Endodermal cell (in vitro differentiated cells): ENCODE measurements around the gene DAP. TPM values are rescaled to one million over a fixed set of nuclear protein-coding genes. Genes with fewer than 3 reads are reported as not detected.

Experiments
- DNase-seq: peaks from one replicate; pipeline ENCODE4 v3.0.0-alpha.2; 2017
- H3K27ac ChIP-seq: 2 replicates; pipeline ENCODE4 v1.5.1; 2013; ENCODE audit warnings: mild to moderate bottlenecking, low read depth, low read length, moderate library complexity
- H3K27me3 ChIP-seq: 2 replicates; pipeline ENCODE4 v1.6.1; 2013; ENCODE audit warnings: mild to moderate bottlenecking, low read length, moderate library complexity; ENCODE audit not compliant: insufficient read depth, control insufficient read depth, poor library complexity, severe bottlenecking
- H3K36me3 ChIP-seq: 2 replicates; pipeline ENCODE4 v1.7.0; 2013; ENCODE audit warnings: mild to moderate bottlenecking, low read length, moderate library complexity; ENCODE audit not compliant: control insufficient read depth, insufficient read depth
- H3K4me1 ChIP-seq: one replicate; pipeline ENCODE4 v1.7.0; 2013; ENCODE audit warnings: low read length; ENCODE audit not compliant: control insufficient read depth, insufficient read depth
- H3K4me3 ChIP-seq: 2 replicates; pipeline ENCODE4 v1.5.1; 2013; ENCODE audit warnings: mild to moderate bottlenecking, low read length, moderate library complexity
- H3K9ac ChIP-seq: 2 replicates; pipeline ENCODE4 v1.6.1; 2013; ENCODE audit warnings: mild to moderate bottlenecking, low read length, moderate library complexity; ENCODE audit not compliant: poor library complexity, severe bottlenecking; ENCODE audit errors: extremely low read depth
- H3K9me3 ChIP-seq: 2 replicates; pipeline ENCODE4 v1.6.1; 2013; ENCODE audit warnings: mild to moderate bottlenecking, low read length, moderate library complexity; ENCODE audit not compliant: control insufficient read depth
- H3K27ac Mint-ChIP-seq: 2 replicates; pipeline ENCODE4 v1.8.0; 2020; ENCODE audit warnings: mixed read lengths
- H3K27me3 Mint-ChIP-seq: 2 replicates; pipeline ENCODE4 v1.8.0; 2021; ENCODE audit warnings: mild to moderate bottlenecking, mixed read lengths; ENCODE audit not compliant: insufficient read depth
- H3K36me3 Mint-ChIP-seq: 2 replicates; pipeline ENCODE4 v1.8.0; 2020; ENCODE audit warnings: low read depth, mixed read lengths
- H3K4me1 Mint-ChIP-seq: 2 replicates; pipeline ENCODE4 v1.8.0; 2020; ENCODE audit warnings: mixed read lengths
- H3K4me3 Mint-ChIP-seq: 2 replicates; pipeline ENCODE4 v1.8.0; 2020; ENCODE audit warnings: mild to moderate bottlenecking, moderate library complexity, mixed read lengths
- H3K9me3 Mint-ChIP-seq: 2 replicates; pipeline ENCODE4 v1.8.0; 2020; ENCODE audit warnings: mild to moderate bottlenecking, mixed read lengths
- WGBS, 2 experiments: methylation state at CpG; one replicate each; pipeline versions ENCODE4 v1.1.5 to v1.1.7; 2013; ENCODE audit warnings: missing lambda C conversion rate in 2 of 2, mixed read lengths in 1 of 2; ENCODE audit not compliant: insufficient coverage in 1 of 2, insufficient read length in 1 of 2; 5-methylcytosine and 5-hydroxymethylcytosine counted together
- total RNA-seq, 2 donors: library from RNA; stranded (reverse); fragmentation: NEBNext Ultra II Directional in 1 of 2; extraction: Animal tissue kit (Norgen Biotek cat#: 25700) in 1 of 2; gene quantifications; 2 replicates in 1 of 2; 3 replicates in 1 of 2; pipeline ENCODE4 v1.2.1, GENCODE V29; 2021
- TF ChIP-seq, protein P1 (sequence below): fragments of 200-600 bp; sonication (generic); conservative IDR thresholded peaks from 2 replicates; pipeline ENCODE4 v1.5.0; 2021; ENCODE audit warnings: antibody characterized with exemption, mild to moderate bottlenecking

The DAP gene
- total RNA-seq, 2 donors from 2014 or later: 77.7 to 106 TPM

DNA sequence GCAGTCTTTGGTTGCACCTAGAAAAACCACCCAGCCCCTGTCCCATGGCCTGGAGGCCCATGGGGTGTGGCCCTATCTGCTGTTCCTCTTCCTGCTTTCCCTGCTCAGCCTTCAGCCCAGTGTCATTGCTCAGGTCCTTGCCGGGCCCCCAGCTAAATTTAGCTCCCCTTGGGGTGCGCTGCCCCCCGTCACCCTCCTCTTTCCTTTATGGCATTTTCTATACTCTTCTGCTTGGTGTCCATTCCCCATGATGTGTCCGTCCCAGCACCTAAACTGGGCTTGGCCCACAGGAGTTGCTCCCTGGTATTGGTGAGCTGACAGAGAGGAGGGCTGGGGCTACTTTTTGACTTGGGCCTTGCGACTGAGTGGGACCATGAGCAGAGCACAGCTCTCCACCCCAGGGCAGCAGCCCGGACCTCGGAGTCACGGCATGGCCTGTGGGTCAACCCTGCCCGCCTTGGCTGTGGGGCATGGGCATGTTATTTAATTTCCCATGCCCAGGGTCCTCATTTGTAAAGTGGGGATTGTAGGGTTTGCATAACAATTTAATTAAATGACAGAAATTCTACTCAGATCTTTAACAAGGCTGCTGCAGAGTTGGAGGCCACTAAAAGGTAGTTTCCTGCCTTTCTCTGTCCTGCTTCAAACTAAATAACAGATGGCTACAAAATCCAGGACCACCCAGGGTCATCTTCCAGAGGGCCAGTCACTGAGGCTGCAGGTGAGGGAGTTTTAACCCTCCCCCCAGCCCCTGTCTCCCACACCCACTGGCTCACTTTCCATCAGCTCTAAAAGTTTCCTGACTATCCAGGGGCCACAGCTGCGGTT is 98.2 kb downstream of the DAP start:
- H3K4me3 ChIP-seq: no peak overlapping the region
- Mint-ChIP-seq H3K9me3 (peaks cover 4% of the 10 kb centered on the region), H3K27me3 (no peaks in the 10 kb centered on the region), H3K36me3 (no peaks in the 10 kb centered on the region), H3K4me3 (no peak overlapping the region), H3K27ac (no peak overlapping the region), H3K4me1 (no peaks in the 10 kb centered on the region)
- WGBS, 2 experiments: 92 to 95% methylated on average over 4 to 10 of the region's 10 CpGs
- no peak overlapping the region for H3K27ac ChIP-seq
- H3K9ac ChIP-seq: no peak overlapping the region
- H3K36me3 ChIP-seq: no peaks in the 10 kb centered on the region
- H3K4me1 ChIP-seq: no peaks in the 10 kb centered on the region
- H3K9me3 ChIP-seq: no peaks in the 10 kb centered on the region
- DNase-seq: no peak
- H3K27me3 ChIP-seq: no peaks in the 10 kb centered on the region
- TF ChIP-seq, protein P1, sequence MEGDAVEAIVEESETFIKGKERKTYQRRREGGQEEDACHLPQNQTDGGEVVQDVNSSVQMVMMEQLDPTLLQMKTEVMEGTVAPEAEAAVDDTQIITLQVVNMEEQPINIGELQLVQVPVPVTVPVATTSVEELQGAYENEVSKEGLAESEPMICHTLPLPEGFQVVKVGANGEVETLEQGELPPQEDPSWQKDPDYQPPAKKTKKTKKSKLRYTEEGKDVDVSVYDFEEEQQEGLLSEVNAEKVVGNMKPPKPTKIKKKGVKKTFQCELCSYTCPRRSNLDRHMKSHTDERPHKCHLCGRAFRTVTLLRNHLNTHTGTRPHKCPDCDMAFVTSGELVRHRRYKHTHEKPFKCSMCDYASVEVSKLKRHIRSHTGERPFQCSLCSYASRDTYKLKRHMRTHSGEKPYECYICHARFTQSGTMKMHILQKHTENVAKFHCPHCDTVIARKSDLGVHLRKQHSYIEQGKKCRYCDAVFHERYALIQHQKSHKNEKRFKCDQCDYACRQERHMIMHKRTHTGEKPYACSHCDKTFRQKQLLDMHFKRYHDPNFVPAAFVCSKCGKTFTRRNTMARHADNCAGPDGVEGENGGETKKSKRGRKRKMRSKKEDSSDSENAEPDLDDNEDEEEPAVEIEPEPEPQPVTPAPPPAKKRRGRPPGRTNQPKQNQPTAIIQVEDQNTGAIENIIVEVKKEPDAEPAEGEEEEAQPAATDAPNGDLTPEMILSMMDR: no peak

DNA sequence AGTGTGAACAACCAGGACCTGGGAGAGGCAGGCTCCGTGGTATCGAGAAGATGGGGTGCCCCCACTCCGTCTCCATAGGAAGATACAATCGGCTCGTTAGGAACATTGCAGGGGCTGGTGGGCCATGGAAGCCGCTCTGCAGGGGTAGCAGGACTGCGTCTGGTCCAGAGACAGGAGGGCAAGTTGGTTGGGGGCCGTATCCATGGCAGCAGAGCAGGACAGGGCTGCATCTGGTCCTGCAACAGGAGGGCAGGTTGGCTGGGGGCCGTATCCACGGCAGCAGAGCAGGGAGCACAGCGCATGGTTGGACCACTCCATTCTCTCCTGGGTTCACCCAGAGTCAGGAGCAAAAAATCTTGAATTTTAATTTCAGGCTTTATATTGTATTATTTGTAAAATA is 99.0 kb downstream of the DAP start:
- Histone ChIP-seq H3K9ac (no peak overlapping the region), H3K36me3 (no peaks in the 10 kb centered on the region), H3K4me3 (no peak overlapping the region), H3K27me3 (no peaks in the 10 kb centered on the region), H3K27ac (no peak overlapping the region), H3K4me1 (no peaks in the 10 kb centered on the region), H3K9me3 (no peaks in the 10 kb centered on the region)
- H3K4me3 Mint-ChIP-seq: no peak overlapping the region
- no peaks in the 10 kb centered on the region for H3K4me1 Mint-ChIP-seq
- H3K27ac Mint-ChIP-seq: no peak overlapping the region
- no peak for DNase-seq
- H3K27me3 Mint-ChIP-seq: no peaks in the 10 kb centered on the region
- H3K36me3 Mint-ChIP-seq: no peaks in the 10 kb centered on the region
- peaks cover 4% of the 10 kb centered on the region for H3K9me3 Mint-ChIP-seq
- WGBS, 2 experiments: 88 to 97% methylated on average over 8 to 11 of the region's 11 CpGs
- TF ChIP-seq, protein P1: no peak

DNA sequence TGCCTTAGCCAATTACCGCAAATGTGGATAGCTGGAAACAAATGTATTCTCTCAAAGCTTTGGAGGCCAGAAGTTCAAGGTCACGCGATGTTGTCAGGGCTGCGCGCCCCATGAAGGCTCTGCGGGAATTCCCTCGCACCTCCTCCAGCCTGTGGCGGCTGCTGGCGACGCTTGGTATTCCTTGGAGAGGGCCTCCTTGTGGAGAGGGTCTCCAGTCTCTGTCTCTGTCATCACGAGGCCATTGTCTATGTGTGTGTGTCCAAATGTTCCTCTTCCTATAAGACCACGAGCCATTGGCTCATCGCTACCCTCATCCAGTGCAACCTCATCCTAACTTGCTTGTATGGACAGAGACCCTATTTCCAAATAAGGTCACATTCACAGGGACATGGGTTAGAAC is 99.6 kb downstream of the DAP start:
- H3K27ac Mint-ChIP-seq: no peak overlapping the region
- Histone ChIP-seq H3K36me3 (no peaks in the 10 kb centered on the region), H3K4me1 (no peaks in the 10 kb centered on the region), H3K27me3 (no peaks in the 10 kb centered on the region), H3K4me3 (no peak overlapping the region), H3K27ac (no peak overlapping the region), H3K9ac (no peak overlapping the region), H3K9me3 (no peaks in the 10 kb centered on the region)
- no peaks in the 10 kb centered on the region for H3K4me1 Mint-ChIP-seq
- H3K36me3 Mint-ChIP-seq: no peaks in the 10 kb centered on the region
- DNase-seq: no peak
- no peak overlapping the region for H3K4me3 Mint-ChIP-seq
- 95 to 96% methylated on average over 12 to 13 of the region's 13 CpGs for WGBS, 2 experiments
- TF ChIP-seq, protein P1: no peak
- peaks cover 4% of the 10 kb centered on the region for H3K9me3 Mint-ChIP-seq
- no peaks in the 10 kb centered on the region for H3K27me3 Mint-ChIP-seq
